ENCODE results near the gene CCDC92. TPM values are rescaled to one million over a fixed set of nuclear protein-coding genes. Genes with fewer than 3 reads are reported as not detected.

CCDC92 gene, protein sequence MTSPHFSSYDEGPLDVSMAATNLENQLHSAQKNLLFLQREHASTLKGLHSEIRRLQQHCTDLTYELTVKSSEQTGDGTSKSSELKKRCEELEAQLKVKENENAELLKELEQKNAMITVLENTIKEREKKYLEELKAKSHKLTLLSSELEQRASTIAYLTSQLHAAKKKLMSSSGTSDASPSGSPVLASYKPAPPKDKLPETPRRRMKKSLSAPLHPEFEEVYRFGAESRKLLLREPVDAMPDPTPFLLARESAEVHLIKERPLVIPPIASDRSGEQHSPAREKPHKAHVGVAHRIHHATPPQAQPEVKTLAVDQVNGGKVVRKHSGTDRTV
- total RNA-seq = 21.0 and 22.7 TPM in 2 replicates

DNA sequence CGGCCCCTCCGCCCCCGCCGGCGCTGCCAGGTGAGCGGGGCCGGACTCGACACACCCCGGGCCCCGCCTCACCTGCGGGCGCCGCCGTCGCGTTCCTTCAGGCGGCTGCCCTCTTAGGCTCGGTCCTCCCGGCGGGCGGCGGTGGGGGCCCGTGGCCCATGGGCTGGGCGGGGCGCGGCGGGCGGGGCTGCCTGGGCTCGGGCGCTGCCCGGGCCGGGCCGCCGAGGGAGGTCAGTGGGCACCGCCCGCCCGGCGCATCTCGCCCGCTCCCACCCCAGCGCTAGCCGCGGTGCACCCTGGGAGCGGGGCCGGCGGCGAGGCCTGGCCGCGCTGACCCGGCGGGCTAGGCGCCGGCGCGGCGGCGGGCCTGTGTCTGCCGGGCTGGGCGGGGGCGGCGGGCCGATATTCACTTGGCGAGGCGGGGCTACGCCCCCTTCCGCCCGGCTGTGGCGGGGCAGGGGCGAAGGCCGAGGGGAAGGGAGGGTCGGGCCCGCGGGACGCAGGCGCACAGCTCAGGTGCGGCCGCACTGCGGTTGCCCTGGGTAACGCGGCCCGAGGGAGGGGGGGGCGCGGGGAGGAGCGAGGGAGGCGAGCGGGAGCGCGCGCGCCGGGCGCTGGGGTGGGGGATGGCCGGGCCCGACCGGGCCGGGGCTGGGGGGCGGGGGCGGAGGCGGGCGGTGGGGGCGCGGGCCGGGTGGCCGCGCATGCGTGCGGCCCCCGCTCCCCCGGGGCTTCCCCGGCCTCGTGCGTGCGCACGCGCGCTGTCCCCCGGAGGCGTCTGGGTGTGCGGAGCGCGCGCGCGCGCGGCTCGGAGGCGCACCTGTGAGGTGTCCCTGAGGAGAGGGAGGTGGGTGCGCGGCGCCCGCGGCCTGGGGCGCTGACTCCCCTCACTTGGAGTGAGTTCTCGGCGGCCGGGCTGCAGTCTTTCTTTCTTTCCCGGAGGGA lies at the start of gene CCDC92, which contains the start of gene ZNF664:
Gene CCDC92, minus strand, starts transcription at position 375 of the 945 bp plus-strand sequence. CDS start 28,526 bp downstream, outside the sequence.
Gene ZNF664, plus strand, starts transcription at position 759 of the 945 bp plus-strand sequence. CDS start 38,930 bp downstream, outside the sequence.

Small RNA genes lying within 50 kb of the gene (small RNA-seq; reads per million reads assigned to genes)
- gene AC068790.4 (not detected), gene AC068790.6 (not detected)

Other genes with a start within 250 kb of the CCDC92 start
- 0.11 and 0.26 TPM in 2 replicates for gene DNAH10, start 210.5 kb downstream of the CCDC92 start, total RNA-seq
- gene ZNF664, start 384 bp upstream of the CCDC92 start, total RNA-seq = 63.9 and 69.9 TPM in 2 replicates

Measured in articular chondrocyte of knee joint (primary cell).